Measurements from ENCODE around the gene PCDHGA8.

DNA sequence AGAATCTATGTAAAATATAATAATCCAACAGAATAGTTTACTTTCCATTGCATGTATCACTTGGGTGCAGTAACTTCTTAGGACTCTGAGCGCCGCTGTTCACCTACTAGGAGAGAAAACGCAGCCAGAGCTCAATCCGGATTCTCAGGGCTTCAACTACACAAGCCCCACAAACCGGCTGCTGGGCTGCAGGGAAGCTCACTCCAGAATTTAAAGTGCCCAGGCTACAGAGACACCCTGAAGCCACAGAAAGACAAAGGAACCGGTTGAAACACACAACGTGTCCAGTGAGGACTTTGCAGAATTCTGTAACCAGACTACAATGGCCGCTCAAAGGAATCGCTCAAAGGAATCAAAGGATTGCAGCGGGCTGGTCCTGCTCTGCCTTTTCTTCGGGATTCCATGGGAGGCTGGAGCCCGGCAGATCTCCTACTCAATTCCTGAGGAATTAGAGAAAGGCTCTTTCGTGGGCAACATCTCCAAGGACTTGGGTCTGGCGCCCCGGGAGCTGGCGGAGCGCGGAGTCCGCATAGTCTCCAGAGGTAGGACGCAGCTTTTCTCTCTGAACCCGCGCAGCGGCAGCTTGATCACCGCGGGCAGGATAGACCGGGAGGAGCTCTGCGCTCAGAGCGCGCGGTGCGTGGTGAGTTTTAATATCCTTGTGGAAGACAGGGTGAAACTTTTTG lies 20.6 kb downstream of the PCDHGA8 start, which contains the start of gene PCDHGA10:
- TF ChIP-seq CTCF (IDR thresholded peaks at IDR 0.05; ENCODE audit: insufficient read depth, low read length, poor library complexity, severe bottlenecking) (no peak), EZH2phosphoT487 (conservative IDR thresholded peaks at IDR 0.05; ENCODE audit: low read length) (no peak)
